SK-N-SH (cell line): ENCODE measurements around the gene OR2T4. TPM values are rescaled to one million over a fixed set of nuclear protein-coding genes. Genes with fewer than 3 reads are reported as not detected.

Experiments
- CTCF ChIA-PET: fragments of 300-600, 350-600 bp; formaldehyde crosslinking; extraction: SDS; loops from one replicate; lab custom pipeline; 2021; lab: Yijun Ruan, JAX
- POLR2A ChIA-PET: fragments of 350-600 bp; sonication (Branson Sonifier 250); formaldehyde crosslinking; extraction: SDS; loops from one replicate; lab custom pipeline; 2020; ENCODE audit warnings: antibody characterized with exemption, inconsistent platforms; lab: Yijun Ruan, JAX
- DNase-seq: peaks from one replicate; pipeline ENCODE4 v3.0.0; 2012
- H2AFZ ChIP-seq: fragments of 200-600 bp; sonication (generic); 2 replicates; pipeline ENCODE4 v1.8.1; 2016; ENCODE audit warnings: antibody characterized with exemption, mild to moderate bottlenecking, low read depth
- H3F3A ChIP-seq: fragments of 200-600 bp; sonication (generic); replicated peaks from 2 replicates; pipeline ENCODE3; 2016; ENCODE audit warnings: antibody characterized with exemption, mild to moderate bottlenecking; ENCODE audit not compliant: insufficient read depth
- H3K27ac ChIP-seq, 2 experiments: fragments of 200-500 bp in 1 of 2; fragments of 200-600 bp in 1 of 2; sonication (Bioruptor generic) in 1 of 2; sonication (generic), shearing (Covaris generic) in 1 of 2; 2 replicates each; pipeline versions ENCODE4 v1.5.1 to v1.6.1; 2014 to 2016; ENCODE audit warnings: low read depth in 2 of 2, inconsistent platforms in 1 of 2, low read length in 1 of 2, mild to moderate bottlenecking in 1 of 2, mixed read lengths in 1 of 2
- H3K27me3 ChIP-seq: fragments of 200-600 bp; sonication (generic), shearing (Covaris generic); 2 replicates; pipeline ENCODE4 v1.6.1; 2016; ENCODE audit warnings: mixed run types; ENCODE audit not compliant: insufficient read depth
- H3K36me3 ChIP-seq, 2 experiments: fragments of 200-500 bp in 1 of 2; fragments of 200-600 bp in 1 of 2; sonication (Bioruptor generic) in 1 of 2; sonication (generic) in 1 of 2; replicated peaks in 1 of 2; 2 replicates each; pipeline versions ENCODE3 to v1.5.1; 2014 to 2016; ENCODE audit warnings: low read length in 1 of 2, mild to moderate bottlenecking in 1 of 2; ENCODE audit not compliant: insufficient read depth in 2 of 2, control insufficient read depth in 1 of 2
- H3K4me1 ChIP-seq, 2 experiments: fragments of 200-500 bp in 1 of 2; fragments of 200-600 bp in 1 of 2; sonication (Bioruptor generic) in 1 of 2; sonication (generic), shearing (Covaris generic) in 1 of 2; 2 replicates each; pipeline versions ENCODE4 v1.5.1 to v1.6.1; 2014 to 2016; ENCODE audit warnings: low read depth in 1 of 2, low read length in 1 of 2, mixed run types in 1 of 2; ENCODE audit not compliant: insufficient read depth in 2 of 2, control insufficient read depth in 1 of 2
- H3K4me2 ChIP-seq: fragments of 200-600 bp; sonication (generic), shearing (Covaris generic); 2 replicates; pipeline ENCODE4 v1.6.1; 2017; ENCODE audit warnings: mixed run types
- H3K4me3 ChIP-seq, 2 experiments: fragments of 200-500 bp in 1 of 2; fragments of 200-600 bp in 1 of 2; sonication (Bioruptor generic) in 1 of 2; sonication (generic), shearing (Covaris generic) in 1 of 2; 2 replicates each; pipeline versions ENCODE4 v1.5.1 to v1.8.1; 2014 to 2016; ENCODE audit warnings: low read depth in 2 of 2, inconsistent platforms in 1 of 2, low read length in 1 of 2, mild to moderate bottlenecking in 1 of 2, mixed read lengths in 1 of 2, moderate library complexity in 1 of 2
- H3K79me2 ChIP-seq: fragments of 200-600 bp; sonication (generic); 2 replicates; pipeline ENCODE4 v1.8.1; 2017; ENCODE audit warnings: mild to moderate bottlenecking; ENCODE audit not compliant: insufficient read depth
- H3K9ac ChIP-seq: fragments of 200-600 bp; sonication (generic); 2 replicates; pipeline ENCODE4 v1.6.1; 2017; ENCODE audit warnings: mixed run types
- H3K9me2 ChIP-seq: fragments of 200-600 bp; sonication (generic); 2 replicates; pipeline ENCODE4 v1.6.1; 2017; ENCODE audit warnings: mixed run types
- H3K9me3 ChIP-seq: fragments of 200-600 bp; sonication (generic); 2 replicates; pipeline ENCODE4 v1.6.1; 2017; ENCODE audit warnings: mixed run types, mild to moderate bottlenecking, moderate library complexity
- H4K20me1 ChIP-seq: fragments of 200-600 bp; sonication (generic); 2 replicates; pipeline ENCODE4 v1.6.1; 2017; ENCODE audit warnings: mild to moderate bottlenecking, mixed run types; ENCODE audit not compliant: insufficient read depth
- CHD2 ChIP-seq: fragments of 150-350 bp; IDR thresholded peaks from 2 replicates; pipeline ENCODE4 v1.6.1; 2018; ENCODE audit warnings: low read length; ENCODE audit not compliant: partially characterized antibody
- FOSL2 ChIP-seq: IDR thresholded peaks from 2 replicates; pipeline ENCODE4 v1.4.0; 2012; ENCODE audit warnings: low read depth, mild to moderate bottlenecking, moderate library complexity, borderline replicate concordance
- FOXJ3 ChIP-seq: sonication (generic); formaldehyde crosslinking; IDR thresholded peaks from 2 replicates; pipeline ENCODE4 v1.5.1; 2020; ENCODE audit warnings: mild to moderate bottlenecking, missing genetic modification reagents
- NRF1 ChIP-seq: IDR thresholded peaks from 2 replicates; pipeline ENCODE4 v1.6.1; 2012; ENCODE audit warnings: low read depth, mild to moderate bottlenecking, low read length
- RAD21 ChIP-seq: IDR thresholded peaks from 2 replicates; pipeline ENCODE4 v1.6.1; 2012; ENCODE audit warnings: mild to moderate bottlenecking, low read length
- RCOR1 ChIP-seq: fragments of 150-350 bp; IDR thresholded peaks from 2 replicates; pipeline ENCODE4 v1.6.1; 2017; ENCODE audit warnings: antibody characterized with exemption, low read length
- SIN3A ChIP-seq: IDR thresholded peaks from 2 replicates; pipeline ENCODE4 v1.6.1; 2012; ENCODE audit warnings: low read depth, mild to moderate bottlenecking, low read length, moderate library complexity, borderline replicate concordance
- SMC3 ChIP-seq: IDR thresholded peaks from 2 replicates; pipeline ENCODE4 v1.6.1; 2012; ENCODE audit warnings: low read depth, low read length, improper control_type of control experiment
- TAF1 ChIP-seq: IDR thresholded peaks from 2 replicates; pipeline ENCODE4 v1.6.1; 2012; ENCODE audit warnings: low read depth, mild to moderate bottlenecking, low read length, moderate library complexity, borderline replicate concordance
- WGBS: methylation state at CpG from one replicate; pipeline ENCODE4 v1.1.6; 2017; ENCODE audit warnings: low lambda C conversion rate; 5-methylcytosine and 5-hydroxymethylcytosine counted together
- polyA plus RNA-seq, 3 experiments: library from polyadenylated mRNA; depleted of rRNA; stranded (reverse); fragments of >200 nt; gene quantifications; 2 replicates each; pipeline ENCODE4 v1.2.3, GENCODE V29; 2012
- TF ChIP-seq, protein P1 (sequence below): IDR thresholded peaks from 2 replicates; pipeline ENCODE4 v1.4.0; 2012; ENCODE audit warnings: low read depth, borderline replicate concordance
- TF ChIP-seq, protein P2 (sequence below): fragments of 150-350 bp; IDR thresholded peaks from 2 replicates; pipeline ENCODE4 v1.6.1; 2017; ENCODE audit warnings: antibody characterized with exemption, low read length, low read depth, borderline replicate concordance
- TF ChIP-seq, protein P3 (sequence below): fragments of 200-600 bp; sonication (generic); IDR thresholded peaks from 2 replicates; pipeline ENCODE4 v1.6.1; 2017; ENCODE audit warnings: antibody characterized with exemption, mild to moderate bottlenecking, moderate library complexity
- TF ChIP-seq, protein P4 (sequence below): fragments of 150-350 bp; IDR thresholded peaks from 2 replicates; pipeline ENCODE4 v1.6.1; 2016; ENCODE audit warnings: mild to moderate bottlenecking, low read depth, low read length

OR2T4 gene
- polyA plus RNA-seq, 1 of the 3 experiments (the other 2 are of a cell fraction): not detected

DNA sequence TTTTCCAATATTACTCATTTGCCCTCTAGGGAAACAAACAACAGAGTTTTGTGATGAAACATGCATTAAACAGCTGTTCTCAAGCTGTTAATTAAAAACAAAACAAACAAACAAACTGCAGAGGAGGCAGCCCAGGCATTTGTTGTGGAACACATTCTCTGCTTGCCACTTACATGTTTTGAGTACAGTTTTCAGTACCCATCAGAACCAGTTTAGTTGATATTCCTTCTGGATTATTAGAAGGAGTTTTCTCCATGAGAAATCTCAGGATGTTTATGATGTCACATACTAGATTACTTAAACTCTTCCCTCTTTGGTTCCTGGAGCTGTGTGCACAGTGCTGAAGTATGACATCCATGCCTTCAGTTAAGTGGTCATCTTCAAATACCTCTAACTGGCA, 14.0 kb downstream of the OR2T4 start, which contains the start of gene OR2T6:
Gene OR2T6, plus strand, starts transcription at position 301 of the 400 bp plus-strand sequence. CDS start 11,863 bp downstream, outside the sequence.
- Histone ChIP-seq H3K9me3 (no peaks in the 10 kb centered on the region), H2AFZ (no peak within 1 kb of the TSS), H3K9me2 (no peaks in the 10 kb centered on the region), H3K27me3 (no peaks in the 10 kb centered on the region), H3F3A (no peaks in the 10 kb centered on the region), H3K36me3 (no peaks in the 10 kb centered on the region)
- TF ChIP-seq, protein P1, sequence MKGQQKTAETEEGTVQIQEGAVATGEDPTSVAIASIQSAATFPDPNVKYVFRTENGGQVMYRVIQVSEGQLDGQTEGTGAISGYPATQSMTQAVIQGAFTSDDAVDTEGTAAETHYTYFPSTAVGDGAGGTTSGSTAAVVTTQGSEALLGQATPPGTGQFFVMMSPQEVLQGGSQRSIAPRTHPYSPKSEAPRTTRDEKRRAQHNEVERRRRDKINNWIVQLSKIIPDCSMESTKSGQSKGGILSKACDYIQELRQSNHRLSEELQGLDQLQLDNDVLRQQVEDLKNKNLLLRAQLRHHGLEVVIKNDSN: no peak
- no peak for TF ChIP-seq CHD2
- no peak for TF ChIP-seq RCOR1
- no peak for TF ChIP-seq RAD21
- TF ChIP-seq, protein P2, sequence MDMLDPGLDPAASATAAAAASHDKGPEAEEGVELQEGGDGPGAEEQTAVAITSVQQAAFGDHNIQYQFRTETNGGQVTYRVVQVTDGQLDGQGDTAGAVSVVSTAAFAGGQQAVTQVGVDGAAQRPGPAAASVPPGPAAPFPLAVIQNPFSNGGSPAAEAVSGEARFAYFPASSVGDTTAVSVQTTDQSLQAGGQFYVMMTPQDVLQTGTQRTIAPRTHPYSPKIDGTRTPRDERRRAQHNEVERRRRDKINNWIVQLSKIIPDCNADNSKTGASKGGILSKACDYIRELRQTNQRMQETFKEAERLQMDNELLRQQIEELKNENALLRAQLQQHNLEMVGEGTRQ: no peak
- no peak for TF ChIP-seq SMC3
- TF ChIP-seq, protein P3, sequence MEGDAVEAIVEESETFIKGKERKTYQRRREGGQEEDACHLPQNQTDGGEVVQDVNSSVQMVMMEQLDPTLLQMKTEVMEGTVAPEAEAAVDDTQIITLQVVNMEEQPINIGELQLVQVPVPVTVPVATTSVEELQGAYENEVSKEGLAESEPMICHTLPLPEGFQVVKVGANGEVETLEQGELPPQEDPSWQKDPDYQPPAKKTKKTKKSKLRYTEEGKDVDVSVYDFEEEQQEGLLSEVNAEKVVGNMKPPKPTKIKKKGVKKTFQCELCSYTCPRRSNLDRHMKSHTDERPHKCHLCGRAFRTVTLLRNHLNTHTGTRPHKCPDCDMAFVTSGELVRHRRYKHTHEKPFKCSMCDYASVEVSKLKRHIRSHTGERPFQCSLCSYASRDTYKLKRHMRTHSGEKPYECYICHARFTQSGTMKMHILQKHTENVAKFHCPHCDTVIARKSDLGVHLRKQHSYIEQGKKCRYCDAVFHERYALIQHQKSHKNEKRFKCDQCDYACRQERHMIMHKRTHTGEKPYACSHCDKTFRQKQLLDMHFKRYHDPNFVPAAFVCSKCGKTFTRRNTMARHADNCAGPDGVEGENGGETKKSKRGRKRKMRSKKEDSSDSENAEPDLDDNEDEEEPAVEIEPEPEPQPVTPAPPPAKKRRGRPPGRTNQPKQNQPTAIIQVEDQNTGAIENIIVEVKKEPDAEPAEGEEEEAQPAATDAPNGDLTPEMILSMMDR: no peak
- TF ChIP-seq NRF1: no peak
- TF ChIP-seq FOXJ3 (CRISPR knock-in tag): no peak
- no peak for TF ChIP-seq TAF1
- TF ChIP-seq SIN3A: no peak
- TF ChIP-seq, protein P4, sequence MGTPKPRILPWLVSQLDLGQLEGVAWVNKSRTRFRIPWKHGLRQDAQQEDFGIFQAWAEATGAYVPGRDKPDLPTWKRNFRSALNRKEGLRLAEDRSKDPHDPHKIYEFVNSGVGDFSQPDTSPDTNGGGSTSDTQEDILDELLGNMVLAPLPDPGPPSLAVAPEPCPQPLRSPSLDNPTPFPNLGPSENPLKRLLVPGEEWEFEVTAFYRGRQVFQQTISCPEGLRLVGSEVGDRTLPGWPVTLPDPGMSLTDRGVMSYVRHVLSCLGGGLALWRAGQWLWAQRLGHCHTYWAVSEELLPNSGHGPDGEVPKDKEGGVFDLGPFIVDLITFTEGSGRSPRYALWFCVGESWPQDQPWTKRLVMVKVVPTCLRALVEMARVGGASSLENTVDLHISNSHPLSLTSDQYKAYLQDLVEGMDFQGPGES: no peak
- TF ChIP-seq, all 33 proteins: peak for 0
- ChIA-PET POLR2A (no interaction called here), CTCF (no interaction called here)
- DNase-seq: no peak
- H3K4me1 ChIP-seq: no peaks in the 10 kb centered on the region; a peak in 1 of 4 replicates
- H3K9ac ChIP-seq: no peak within 1 kb of the TSS
- no peak within 1 kb of the TSS for H3K4me3 ChIP-seq
- no peak within 1 kb of the TSS for H3K4me2 ChIP-seq
- no peaks in the 10 kb centered on the region for H3K79me2 ChIP-seq
- H4K20me1 ChIP-seq: no peaks in the 10 kb centered on the region
- no peak within 1 kb of the TSS for H3K27ac ChIP-seq

DNA sequence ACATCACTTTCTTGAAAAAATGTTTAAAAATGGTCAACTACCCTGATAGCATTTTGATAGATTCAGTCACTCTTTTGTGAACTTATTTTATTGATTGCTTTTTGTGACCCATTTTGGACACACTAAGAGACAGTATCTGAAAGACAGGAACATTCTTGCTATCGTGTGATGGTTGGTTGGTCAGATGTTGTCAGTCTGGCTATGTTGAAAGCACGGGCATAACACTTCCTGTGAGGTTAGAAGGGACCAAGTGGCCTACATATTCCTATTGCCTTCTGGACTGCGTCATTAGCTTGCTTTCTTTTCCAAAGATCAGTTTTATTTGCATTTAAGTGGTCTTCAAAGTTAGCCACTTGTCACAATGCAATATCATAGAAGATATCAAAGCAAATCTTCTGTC, 15.5 kb downstream of the OR2T4 start:
- 2% methylated on average over 3 of the region's 3 CpGs for WGBS
- no peak for DNase-seq
- no peak overlapping the region for H3K4me2 ChIP-seq
- ChIA-PET POLR2A (no interaction called here), CTCF (no interaction called here)
- H4K20me1 ChIP-seq: no peaks in the 10 kb centered on the region
- no peaks in the 10 kb centered on the region for H3K9me3 ChIP-seq
- no peaks in the 10 kb centered on the region; a peak in 1 of 4 replicates for H3K4me1 ChIP-seq
- no peaks in the 10 kb centered on the region for H3K79me2 ChIP-seq
- no peaks in the 10 kb centered on the region for H3K9me2 ChIP-seq
- H3F3A ChIP-seq: no peaks in the 10 kb centered on the region
- H2AFZ ChIP-seq: no peak overlapping the region
- no peak overlapping the region for H3K4me3 ChIP-seq
- H3K36me3 ChIP-seq: no peaks in the 10 kb centered on the region
- H3K9ac ChIP-seq: no peak overlapping the region
- TF ChIP-seq FOSL2: no peak
- TF ChIP-seq, all 33 proteins: peak for 0
- no peaks in the 10 kb centered on the region for H3K27me3 ChIP-seq
- no peak overlapping the region for H3K27ac ChIP-seq
